Measurements from ENCODE around the gene GADD45G. TPM values are rescaled to one million over a fixed set of nuclear protein-coding genes. Genes with fewer than 3 reads are reported as not detected.
A peak's percentile ranks its signal among the peaks of the same experiment; 100 is the strongest.

GADD45G gene
- polyA plus RNA-seq, 2 donors = 13.5 to 19.8 TPM

DNA sequence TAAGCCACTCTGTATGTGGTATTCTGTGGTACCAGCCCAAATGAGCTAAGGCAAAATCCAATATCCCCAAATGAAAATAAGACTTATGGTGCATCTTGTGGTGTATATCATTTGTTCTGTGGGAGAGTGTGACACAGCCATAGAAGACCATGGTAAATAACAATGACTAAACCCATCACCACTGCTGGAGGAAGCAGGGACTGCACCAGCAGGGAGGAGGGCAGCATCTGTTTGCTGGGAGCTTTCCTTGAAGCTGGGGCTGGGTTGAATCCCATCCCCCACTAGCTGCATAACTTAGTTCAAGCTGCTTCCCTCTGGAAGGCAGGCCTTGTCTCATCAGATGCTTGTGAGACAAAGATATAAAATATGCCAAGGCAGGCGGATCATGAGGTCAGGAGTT lies 14.2 kb downstream of the GADD45G start:
- H3K4me3 ChIP-seq (ENCODE audit: low read depth in 1 of 2, low read length in 2 of 2) = no peak overlapping the region
- WGBS, 2 donors = 96 to 100% methylated on average over 1 of the region's 1 CpG

DNA sequence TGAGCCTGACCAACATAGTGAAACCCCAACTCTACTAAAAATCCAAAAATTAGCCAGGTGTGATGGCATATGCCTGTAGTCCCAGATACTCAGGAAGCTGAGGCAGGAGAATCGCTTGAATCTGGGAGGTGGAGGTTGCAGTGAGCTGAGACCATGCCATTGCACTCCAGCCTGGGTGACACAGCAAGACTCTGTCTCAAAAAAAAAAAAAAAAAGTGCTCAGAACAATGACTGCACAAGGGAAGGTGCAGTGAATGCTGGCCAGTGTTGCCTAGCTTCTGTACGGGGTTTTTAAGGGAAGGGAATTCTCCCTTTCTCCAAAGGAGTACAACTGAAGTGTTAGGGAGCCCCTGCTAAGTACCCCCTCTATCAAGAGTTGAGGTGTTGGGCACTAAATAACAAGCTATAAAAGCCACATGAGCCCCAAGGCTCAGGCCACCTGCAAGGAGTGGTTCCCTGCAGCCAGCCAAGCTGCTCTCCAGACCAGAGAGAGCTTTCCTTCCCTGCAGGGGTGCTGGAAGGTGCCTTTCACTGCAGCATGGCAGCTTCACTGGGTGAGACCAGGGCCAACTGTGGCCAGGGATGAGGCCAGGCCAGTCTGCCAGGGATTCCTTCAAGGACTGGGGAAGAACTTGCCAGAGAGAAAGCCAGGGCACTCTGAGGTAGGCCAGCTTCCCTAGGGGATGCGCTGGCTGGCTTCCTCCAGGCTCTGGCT lies 14.8 kb downstream of the GADD45G start:
- H3K4me1 ChIP-seq (ENCODE audit: control insufficient read depth in 2 of 2, insufficient read depth in 2 of 2, low read length in 1 of 2) = peaks cover 0 to 2% of the 10 kb centered on the region in 2 donors
- H3K27me3 ChIP-seq (ENCODE audit: control insufficient read depth in 1 of 2, insufficient read depth in 2 of 2, low read length in 2 of 2) = no peaks in the 10 kb centered on the region
- no peaks in the 10 kb centered on the region for H3K9me3 ChIP-seq (ENCODE audit: control insufficient read depth in 2 of 2, insufficient read depth in 1 of 2, low read depth in 1 of 2, low read length in 1 of 2)
- H3K27ac ChIP-seq (ENCODE audit: low read depth in 2 of 2, low read length in 1 of 2) = peak overlapping the region; percentile 15 to 50
- H3K36me3 ChIP-seq (ENCODE audit: control insufficient read depth in 2 of 2, insufficient read depth in 2 of 2, low read length in 1 of 2) = no peaks in the 10 kb centered on the region
- WGBS, 2 donors = 96 to 97% methylated on average over 3 of the region's 3 CpGs
- no peak overlapping the region for H3K4me3 ChIP-seq (ENCODE audit: low read depth in 1 of 2, low read length in 2 of 2)

More for the DNA sequence above, 14.2 kb downstream of the GADD45G start:
- no peaks in the 10 kb centered on the region for H3K36me3 ChIP-seq (ENCODE audit: control insufficient read depth in 2 of 2, insufficient read depth in 2 of 2, low read length in 1 of 2)
- H3K27me3 ChIP-seq (ENCODE audit: control insufficient read depth in 1 of 2, insufficient read depth in 2 of 2, low read length in 2 of 2) = no peaks in the 10 kb centered on the region
- peaks cover 0 to 2% of the 10 kb centered on the region in 2 donors for H3K4me1 ChIP-seq (ENCODE audit: control insufficient read depth in 2 of 2, insufficient read depth in 2 of 2, low read length in 1 of 2)
- H3K9me3 ChIP-seq (ENCODE audit: control insufficient read depth in 2 of 2, insufficient read depth in 1 of 2, low read depth in 1 of 2, low read length in 1 of 2) = no peaks in the 10 kb centered on the region
- no peak overlapping the region for H3K27ac ChIP-seq (ENCODE audit: low read depth in 2 of 2, low read length in 1 of 2)

DNA sequence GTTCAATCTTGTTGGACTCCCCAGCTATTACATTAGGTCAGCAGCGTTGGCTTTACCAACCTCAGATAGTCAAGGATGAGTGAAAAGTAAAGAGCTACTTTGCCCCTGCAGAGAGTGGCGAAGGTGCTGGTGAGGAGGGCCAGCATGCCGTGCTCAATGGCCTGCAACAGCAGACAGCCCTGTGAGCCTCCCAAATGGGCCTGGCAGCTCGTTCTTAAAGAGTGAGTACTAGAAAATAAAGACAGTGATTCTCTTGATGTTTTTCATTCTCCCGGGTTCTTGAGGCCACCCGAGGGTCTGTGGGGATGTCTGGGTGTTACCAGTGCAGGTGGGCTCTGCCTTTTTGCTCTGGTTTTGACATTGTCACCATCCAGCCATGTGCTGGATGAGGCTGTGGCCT lies 16.2 kb downstream of the GADD45G start:
- no peaks in the 10 kb centered on the region for H3K27me3 ChIP-seq (ENCODE audit: control insufficient read depth in 1 of 2, insufficient read depth in 2 of 2, low read length in 2 of 2)
- H3K4me1 ChIP-seq (ENCODE audit: control insufficient read depth in 2 of 2, insufficient read depth in 2 of 2, low read length in 1 of 2) = peaks cover 0 to 2% of the 10 kb centered on the region in 2 donors
- H3K27ac ChIP-seq (ENCODE audit: low read depth in 2 of 2, low read length in 1 of 2) = peak overlapping the region; percentile 52 to 62
- no peaks in the 10 kb centered on the region for H3K36me3 ChIP-seq (ENCODE audit: control insufficient read depth in 2 of 2, insufficient read depth in 2 of 2, low read length in 1 of 2)
- H3K4me3 ChIP-seq (ENCODE audit: low read depth in 1 of 2, low read length in 2 of 2) = no peak overlapping the region
- 90 to 91% methylated on average over 6 of the region's 6 CpGs for WGBS, 2 donors
- H3K9me3 ChIP-seq (ENCODE audit: control insufficient read depth in 2 of 2, insufficient read depth in 1 of 2, low read depth in 1 of 2, low read length in 1 of 2) = no peaks in the 10 kb centered on the region

DNA sequence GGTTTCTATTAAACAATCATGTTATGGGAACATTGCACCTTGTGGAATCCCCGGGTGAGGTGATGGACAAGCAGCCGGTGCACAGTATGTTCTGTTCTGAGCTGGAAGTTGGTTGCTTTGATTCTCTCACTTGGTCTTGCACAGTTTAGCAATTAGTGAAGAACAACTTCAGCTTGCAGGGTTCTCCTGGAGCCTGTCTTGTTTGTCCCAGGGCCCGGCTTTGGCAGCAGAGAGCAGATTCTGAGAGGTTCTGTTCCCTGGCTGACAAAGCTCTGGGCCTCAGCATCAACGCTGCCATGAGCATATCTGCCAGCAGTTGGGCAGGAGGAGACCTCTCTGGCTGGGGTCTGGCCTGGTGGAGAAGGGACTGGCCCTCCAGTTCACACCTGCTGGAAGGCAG lies 16.9 kb downstream of the GADD45G start:
- peaks cover 0 to 7% of the 10 kb centered on the region in 2 donors for H3K4me1 ChIP-seq (ENCODE audit: control insufficient read depth in 2 of 2, insufficient read depth in 2 of 2, low read length in 1 of 2)
- H3K27me3 ChIP-seq (ENCODE audit: control insufficient read depth in 1 of 2, insufficient read depth in 2 of 2, low read length in 2 of 2) = no peaks in the 10 kb centered on the region
- no peaks in the 10 kb centered on the region for H3K9me3 ChIP-seq (ENCODE audit: control insufficient read depth in 2 of 2, insufficient read depth in 1 of 2, low read depth in 1 of 2, low read length in 1 of 2)
- WGBS, 2 donors = 80 to 81% methylated on average over 4 of the region's 4 CpGs
- peak overlapping the region in 1 of 2 donors; percentile 65 for H3K27ac ChIP-seq (ENCODE audit: low read depth in 2 of 2, low read length in 1 of 2)
- H3K4me3 ChIP-seq (ENCODE audit: low read depth in 1 of 2, low read length in 2 of 2) = no peak overlapping the region
- no peaks in the 10 kb centered on the region for H3K36me3 ChIP-seq (ENCODE audit: control insufficient read depth in 2 of 2, insufficient read depth in 2 of 2, low read length in 1 of 2)

DNA sequence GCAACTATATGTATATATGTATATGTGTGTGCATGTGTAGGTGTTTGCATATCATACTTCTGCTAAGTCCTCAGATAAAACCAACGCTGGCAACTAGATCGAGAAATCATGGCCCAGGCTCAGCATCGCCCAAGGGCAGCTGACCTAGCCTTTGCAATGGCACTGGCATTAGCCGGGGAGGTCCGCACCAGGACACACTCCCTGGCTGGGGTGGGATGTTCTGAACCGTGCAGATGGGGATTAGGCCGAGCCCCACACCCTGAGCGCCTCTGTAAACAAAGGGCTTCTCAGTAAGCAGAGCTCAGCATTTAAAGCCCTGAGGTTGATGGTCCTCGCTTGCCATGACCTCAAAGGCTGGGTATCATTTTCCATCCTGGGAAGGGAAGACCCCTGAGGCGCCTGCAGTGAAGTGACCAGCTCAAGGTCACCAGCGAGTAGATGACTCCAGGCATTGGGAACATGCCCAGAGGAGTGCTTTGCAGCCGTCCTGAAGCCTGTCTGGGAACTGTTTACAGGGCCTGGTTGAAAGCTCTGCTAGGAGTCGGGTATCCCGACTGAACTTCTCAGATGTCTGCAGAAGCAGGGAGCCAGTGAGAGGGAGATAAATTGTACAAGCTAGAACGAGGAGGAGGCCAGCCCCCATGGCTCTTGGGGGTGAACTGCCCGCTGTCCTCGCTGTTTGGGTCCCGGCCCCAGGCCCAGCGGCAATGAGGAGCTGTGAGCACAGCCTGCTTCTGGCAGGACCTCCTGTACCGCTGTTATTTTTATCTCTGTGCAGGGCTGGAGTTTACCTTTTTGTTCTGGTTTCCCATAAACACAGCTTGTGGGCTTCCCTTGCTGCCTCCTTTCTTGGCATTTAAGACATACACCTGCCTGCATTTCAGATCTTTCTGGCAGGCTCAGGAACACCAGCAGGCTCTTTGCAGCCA lies 18.4 kb downstream of the GADD45G start:
- Histone ChIP-seq H3K9me3 (ENCODE audit: control insufficient read depth in 2 of 2, insufficient read depth in 1 of 2, low read depth in 1 of 2, low read length in 1 of 2) (no peaks in the 10 kb centered on the region), H3K4me1 (ENCODE audit: control insufficient read depth in 2 of 2, insufficient read depth in 2 of 2, low read length in 1 of 2) (peaks cover 0 to 6% of the 10 kb centered on the region in 2 donors), H3K27me3 (ENCODE audit: control insufficient read depth in 1 of 2, insufficient read depth in 2 of 2, low read length in 2 of 2) (no peaks in the 10 kb centered on the region), H3K4me3 (ENCODE audit: low read depth in 1 of 2, low read length in 2 of 2) (no peak overlapping the region), H3K27ac (ENCODE audit: low read depth in 2 of 2, low read length in 1 of 2) (peak overlapping the region; percentile 62), H3K36me3 (ENCODE audit: control insufficient read depth in 2 of 2, insufficient read depth in 2 of 2, low read length in 1 of 2) (no peaks in the 10 kb centered on the region)
- 74 to 79% methylated on average over 20 of the region's 20 CpGs for WGBS, 2 donors

DNA sequence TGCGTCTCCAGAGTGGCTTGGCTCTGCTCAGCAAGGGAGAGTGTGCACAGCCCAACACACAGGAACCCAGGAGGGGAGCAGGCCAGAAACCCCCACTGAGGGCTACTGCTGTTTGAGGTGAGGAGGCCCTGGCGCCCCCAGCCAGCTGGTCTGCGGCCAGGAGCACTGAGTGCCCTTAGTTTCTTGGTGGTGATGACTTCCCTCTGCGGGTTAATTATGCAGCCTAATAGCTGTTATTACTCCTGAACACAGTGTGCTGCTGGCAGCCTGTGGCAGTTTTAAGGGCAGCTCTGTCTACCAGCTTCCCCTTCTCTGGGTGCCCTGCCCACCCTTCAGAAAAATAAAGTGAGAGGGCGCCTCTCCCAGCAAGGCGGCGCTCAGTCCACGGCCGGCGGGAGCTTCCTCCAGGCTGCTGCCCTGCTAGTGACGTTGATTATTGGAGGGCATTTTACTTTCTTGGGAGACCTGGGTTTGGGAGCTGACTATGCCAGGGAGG lies 19.2 kb downstream of the GADD45G start:
- peaks cover 0 to 6% of the 10 kb centered on the region in 2 donors for H3K4me1 ChIP-seq (ENCODE audit: control insufficient read depth in 2 of 2, insufficient read depth in 2 of 2, low read length in 1 of 2)
- H3K4me3 ChIP-seq (ENCODE audit: low read depth in 1 of 2, low read length in 2 of 2) = no peak overlapping the region
- H3K36me3 ChIP-seq (ENCODE audit: control insufficient read depth in 2 of 2, insufficient read depth in 2 of 2, low read length in 1 of 2) = no peaks in the 10 kb centered on the region
- H3K27ac ChIP-seq (ENCODE audit: low read depth in 2 of 2, low read length in 1 of 2) = peak overlapping the region; percentile 59 to 62
- WGBS, 2 donors = 70 to 82% methylated on average over 11 of the region's 11 CpGs
- no peaks in the 10 kb centered on the region for H3K9me3 ChIP-seq (ENCODE audit: control insufficient read depth in 2 of 2, insufficient read depth in 1 of 2, low read depth in 1 of 2, low read length in 1 of 2)
- H3K27me3 ChIP-seq (ENCODE audit: control insufficient read depth in 1 of 2, insufficient read depth in 2 of 2, low read length in 2 of 2) = no peaks in the 10 kb centered on the region

DNA sequence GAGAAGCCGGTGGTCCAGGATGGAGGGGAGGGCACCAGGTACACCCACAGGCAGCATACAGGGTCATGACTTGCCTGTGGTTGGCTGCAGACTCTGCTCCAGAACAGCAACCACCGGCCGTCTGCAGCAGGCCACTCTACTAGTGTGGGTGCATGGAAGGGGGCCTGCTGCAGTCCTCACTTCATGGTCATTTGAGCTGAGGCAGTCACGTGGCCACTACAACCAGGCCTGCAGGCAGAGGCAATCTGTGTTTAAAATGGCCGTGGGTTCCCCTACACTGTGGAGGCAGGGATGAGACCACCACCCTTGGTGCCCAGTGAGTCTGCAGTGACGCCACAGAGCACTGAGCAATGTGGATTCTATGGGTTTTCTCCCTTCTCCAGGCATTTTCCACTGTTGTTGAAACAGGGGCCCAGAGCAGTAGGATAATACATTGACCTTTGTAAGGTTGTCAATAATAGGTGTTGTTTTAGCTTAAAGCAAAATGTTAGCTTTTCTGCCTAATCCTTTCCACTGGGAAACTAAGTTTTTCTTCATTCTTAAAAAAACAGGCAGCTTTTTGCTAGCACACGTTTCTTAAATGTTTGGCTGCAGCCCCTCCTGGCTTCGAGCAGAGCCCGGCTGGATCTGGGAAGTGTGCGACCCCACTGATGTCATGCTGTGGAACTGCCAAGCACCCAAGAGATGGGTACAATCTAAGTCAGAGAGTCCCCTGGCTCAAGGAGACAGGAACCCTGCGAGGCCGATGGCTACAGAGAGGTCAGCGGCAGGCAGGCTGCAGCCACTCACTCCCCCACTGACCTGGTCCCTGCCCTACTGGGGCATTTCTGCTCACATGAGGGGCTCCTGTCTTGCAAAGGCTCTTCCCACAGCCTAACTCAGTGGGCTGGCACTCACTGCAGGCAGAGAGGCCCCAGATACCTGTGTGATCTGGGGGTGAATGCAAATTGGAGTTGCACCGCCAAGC lies 21.2 kb downstream of the GADD45G start:
- no peaks in the 10 kb centered on the region for H3K27me3 ChIP-seq (ENCODE audit: control insufficient read depth in 1 of 2, insufficient read depth in 2 of 2, low read length in 2 of 2)
- 90 to 95% methylated on average over 14 of the region's 14 CpGs for WGBS, 2 donors
- no peak overlapping the region for H3K4me3 ChIP-seq (ENCODE audit: low read depth in 1 of 2, low read length in 2 of 2)
- H3K27ac ChIP-seq (ENCODE audit: low read depth in 2 of 2, low read length in 1 of 2) = no peak overlapping the region
- H3K9me3 ChIP-seq (ENCODE audit: control insufficient read depth in 2 of 2, insufficient read depth in 1 of 2, low read depth in 1 of 2, low read length in 1 of 2) = no peaks in the 10 kb centered on the region
- no peaks in the 10 kb centered on the region for H3K36me3 ChIP-seq (ENCODE audit: control insufficient read depth in 2 of 2, insufficient read depth in 2 of 2, low read length in 1 of 2)
- H3K4me1 ChIP-seq (ENCODE audit: control insufficient read depth in 2 of 2, insufficient read depth in 2 of 2, low read length in 1 of 2) = peaks cover 0 to 6% of the 10 kb centered on the region in 2 donors

DNA sequence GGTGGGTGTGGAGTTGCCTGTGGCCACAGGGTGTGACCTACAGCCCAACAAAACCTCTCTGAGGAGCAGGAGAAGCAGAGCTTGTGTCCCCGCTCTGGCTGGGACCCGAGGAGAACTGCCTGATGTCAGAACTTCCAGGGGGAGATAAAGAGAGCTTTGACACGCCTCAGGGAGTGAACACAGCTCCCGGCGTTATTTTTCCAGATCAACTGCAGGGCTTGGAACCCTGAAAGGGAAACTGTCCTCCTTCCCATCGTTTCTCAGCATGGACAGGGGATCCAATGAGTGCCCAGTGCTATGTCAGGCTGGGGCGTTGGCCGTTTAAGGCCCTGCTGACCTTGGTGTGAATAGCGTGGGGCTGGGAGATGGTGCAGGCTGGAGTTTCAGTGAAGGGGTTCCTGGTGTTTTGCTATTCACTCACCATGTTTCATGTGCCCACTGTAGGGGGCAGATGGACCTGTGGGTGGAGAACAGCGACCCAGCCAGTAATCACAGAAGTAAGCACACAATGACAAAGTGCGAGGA lies 22.0 kb downstream of the GADD45G start:
- H3K27me3 ChIP-seq (ENCODE audit: control insufficient read depth in 1 of 2, insufficient read depth in 2 of 2, low read length in 2 of 2) = no peaks in the 10 kb centered on the region
- H3K36me3 ChIP-seq (ENCODE audit: control insufficient read depth in 2 of 2, insufficient read depth in 2 of 2, low read length in 1 of 2) = no peaks in the 10 kb centered on the region
- H3K4me3 ChIP-seq (ENCODE audit: low read depth in 1 of 2, low read length in 2 of 2) = no peak overlapping the region
- peaks cover 0 to 6% of the 10 kb centered on the region in 2 donors for H3K4me1 ChIP-seq (ENCODE audit: control insufficient read depth in 2 of 2, insufficient read depth in 2 of 2, low read length in 1 of 2)
- no peak overlapping the region for H3K27ac ChIP-seq (ENCODE audit: low read depth in 2 of 2, low read length in 1 of 2)
- 64 to 68% methylated on average over 11 of the region's 11 CpGs for WGBS, 2 donors
- no peaks in the 10 kb centered on the region for H3K9me3 ChIP-seq (ENCODE audit: control insufficient read depth in 2 of 2, insufficient read depth in 1 of 2, low read depth in 1 of 2, low read length in 1 of 2)
